HG03175 (cell line): ENCODE results near the gene SDHAF2.
"Not testable (repeated sequence)": the region's sequence is repeated elsewhere in the genome, so short reads cannot be mapped to it uniquely, and the experiment has no call there.

ENCODE experiments used
- ATAC-seq: cut with Tn5 transposase; IDR thresholded peaks from one replicate; pipeline ENCODE4 v1.9.1; 2021; ENCODE audit warnings: mild to moderate bottlenecking, moderate library complexity; ENCODE audit not compliant: unreplicated experiment

Gene SDHAF2

GRCh38 chr11:61474013-61474643 is 44.2 kb downstream of the SDHAF2 start:
- ATAC-seq: no peak

- no peak for ATAC-seq
Measured at GRCh38 chr11:61475433-61475832, 45.5 kb downstream of the SDHAF2 start.

GRCh38 chr11:61476371-61476770 is 46.4 kb downstream of the SDHAF2 start:
- ATAC-seq: no peak

GRCh38 chr11:61477126-61477525 is 47.2 kb downstream of the SDHAF2 start:
- no peak for ATAC-seq

GRCh38 chr11:61477727-61478148 is 47.8 kb downstream of the SDHAF2 start:
- no peak for ATAC-seq

GRCh38 chr11:61479360-61480058 is 49.6 kb downstream of the SDHAF2 start:
- not testable (repeated sequence) for ATAC-seq

GRCh38 chr11:61480261-61480993 is 50.5 kb downstream of the SDHAF2 start:
- ATAC-seq: no peak

- ATAC-seq: no peak
Measured at GRCh38 chr11:61480994-61481335, 51.0 kb downstream of the SDHAF2 start.

- ATAC-seq: no peak
Measured at GRCh38 chr11:61481806-61482205, 51.9 kb downstream of the SDHAF2 start.

GRCh38 chr11:61482513-61482912 is 52.6 kb downstream of the SDHAF2 start:
- no peak for ATAC-seq

- no peak for ATAC-seq
Measured at GRCh38 chr11:61484541-61484940, 54.6 kb downstream of the SDHAF2 start.

GRCh38 chr11:61485080-61485479 is 55.2 kb downstream of the SDHAF2 start:
- ATAC-seq: no peak

- no peak for ATAC-seq
Measured at GRCh38 chr11:61486011-61486620, 56.2 kb downstream of the SDHAF2 start.

GRCh38 chr11:61486779-61487178 is 56.9 kb downstream of the SDHAF2 start:
- no peak for ATAC-seq

- ATAC-seq: no peak
Measured at GRCh38 chr11:61487342-61488025, 57.6 kb downstream of the SDHAF2 start.

- ATAC-seq: no peak
Measured at GRCh38 chr11:61488651-61489291, 58.8 kb downstream of the SDHAF2 start.

GRCh38 chr11:61489833-61490721 is 60.2 kb downstream of the SDHAF2 start:
- ATAC-seq: no peak

GRCh38 chr11:61491736-61492395 is 61.9 kb downstream of the SDHAF2 start:
- ATAC-seq: no peak

GRCh38 chr11:61494381-61494961 is 64.5 kb downstream of the SDHAF2 start:
- ATAC-seq: no peak
